Osteoblast (primary cell): Measurements from ENCODE around the gene SYT13. TPM values are rescaled to one million over a fixed set of nuclear protein-coding genes. Genes with fewer than 3 reads are reported as not detected.

Experiments used
- DNase-seq: peaks from one replicate; pipeline ENCODE4 v3.0.0; 2011; ENCODE audit warnings: low spot score, mixed read lengths; ENCODE audit not compliant: insufficient read length; ENCODE audit errors: missing footprints
- H2AFZ ChIP-seq: 2 replicates; pipeline ENCODE4 v1.6.0; 2011; ENCODE audit warnings: mild to moderate bottlenecking, low read length
- H3K27ac ChIP-seq: 2 replicates; pipeline ENCODE4 v1.5.1; 2011; ENCODE audit warnings: mild to moderate bottlenecking, low read depth, low read length, moderate library complexity
- H3K27me3 ChIP-seq: 2 replicates; pipeline ENCODE4 v1.6.0; 2012; ENCODE audit warnings: mild to moderate bottlenecking, control low read depth, inconsistent platforms, low read length, moderate library complexity; ENCODE audit not compliant: insufficient read depth
- H3K36me3 ChIP-seq: 2 replicates; pipeline ENCODE4 v1.5.1; 2011; ENCODE audit warnings: mild to moderate bottlenecking, low read length, control low read depth, moderate library complexity; ENCODE audit not compliant: insufficient read depth
- H3K4me1 ChIP-seq: 2 replicates; pipeline ENCODE4 v1.5.1; 2011; ENCODE audit warnings: mild to moderate bottlenecking, low read length, control low read depth, moderate library complexity; ENCODE audit not compliant: insufficient read depth
- H3K4me2 ChIP-seq: 2 replicates; pipeline ENCODE4 v1.6.0; 2011; ENCODE audit warnings: mild to moderate bottlenecking, low read length; ENCODE audit not compliant: insufficient read depth
- H3K4me3 ChIP-seq: fragments of 200-600 bp; sonication (generic); 3 replicates; pipeline ENCODE4 v1.5.1; 2012; ENCODE audit warnings: mild to moderate bottlenecking, low read length, inconsistent platforms; ENCODE audit not compliant: insufficient read depth
- H3K79me2 ChIP-seq: 2 replicates; pipeline ENCODE4 v1.6.0; 2012; ENCODE audit warnings: mild to moderate bottlenecking, low read length, control low read depth, inconsistent platforms; ENCODE audit not compliant: insufficient read depth
- H3K9me3 ChIP-seq: 2 replicates; pipeline ENCODE4 v1.5.1; 2011; ENCODE audit warnings: low read depth, low read length, control low read depth
- H4K20me1 ChIP-seq: 2 replicates; pipeline ENCODE4 v1.6.0; 2012; ENCODE audit warnings: mild to moderate bottlenecking, low read length, control low read depth; ENCODE audit not compliant: insufficient read depth
- CTCF ChIP-seq: IDR thresholded peaks from 2 replicates; pipeline ENCODE4 v1.5.1; 2011; ENCODE audit warnings: mild to moderate bottlenecking, low read depth, low read length, moderate library complexity; ENCODE audit errors: extremely low read depth
- total RNA-seq: library from RNA; depleted of rRNA; stranded (reverse); fragments of >200 nt; gene quantifications from 2 replicates; pipeline ENCODE4 v1.2.3, GENCODE V29; 2012

Gene SYT13
- total RNA-seq, 1 donor = under 0.01 TPM

- Histone ChIP-seq H4K20me1 (no peaks in the 10 kb centered on the region), H3K36me3 (no peaks in the 10 kb centered on the region), H3K4me3 (no peak overlapping the region), H3K4me1 (peaks cover 14% of the 10 kb centered on the region), H3K27ac (no peak overlapping the region), H2AFZ (no peak overlapping the region), H3K4me2 (no peak overlapping the region), H3K27me3 (no peaks in the 10 kb centered on the region), H3K9me3 (no peaks in the 10 kb centered on the region), H3K79me2 (no peaks in the 10 kb centered on the region)
- TF ChIP-seq CTCF = no peak
- no peak for DNase-seq
These were observed 26.5 kb downstream of the SYT13 start for GRCh38 chr11:45259592-45259991.

GRCh38 chr11:45258982-45259530 lies 27.1 kb downstream of the SYT13 start:
- H3K9me3 ChIP-seq = no peaks in the 10 kb centered on the region
- no peaks in the 10 kb centered on the region for H3K36me3 ChIP-seq
- no peak overlapping the region for H2AFZ ChIP-seq
- no peak for TF ChIP-seq CTCF
- H3K27ac ChIP-seq = no peak overlapping the region
- H3K27me3 ChIP-seq = no peaks in the 10 kb centered on the region
- H3K4me2 ChIP-seq = no peak overlapping the region
- no peaks in the 10 kb centered on the region for H3K79me2 ChIP-seq
- no peak for DNase-seq
- H3K4me1 ChIP-seq = peaks cover 14% of the 10 kb centered on the region
- no peaks in the 10 kb centered on the region for H4K20me1 ChIP-seq
- H3K4me3 ChIP-seq = no peak overlapping the region

DNA sequence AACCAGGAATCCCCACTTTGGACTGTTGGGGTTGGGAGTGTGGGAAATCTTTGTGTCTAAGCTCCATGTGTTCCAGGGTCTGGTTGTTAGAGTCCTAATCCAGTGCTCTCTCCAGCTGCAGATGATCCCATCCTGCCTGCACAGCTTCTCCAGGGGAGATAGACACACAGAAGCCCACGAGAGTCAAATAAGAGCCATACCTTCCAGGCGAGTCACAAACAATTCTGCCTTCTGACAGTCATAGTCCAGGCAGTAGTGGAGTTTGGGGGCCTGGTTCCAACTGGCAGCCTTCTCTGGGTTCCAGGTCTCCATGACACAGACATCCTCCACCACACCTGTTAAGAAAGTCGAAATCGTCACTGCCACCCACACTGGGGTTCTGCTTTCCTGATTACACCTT lies 32.1 kb downstream of the SYT13 start:
- no peak for DNase-seq
- Histone ChIP-seq H3K79me2 (no peaks in the 10 kb centered on the region), H3K4me3 (no peak overlapping the region), H3K9me3 (no peaks in the 10 kb centered on the region), H3K4me1 (no peaks in the 10 kb centered on the region), H3K27me3 (no peaks in the 10 kb centered on the region), H3K4me2 (no peak overlapping the region), H3K27ac (no peak overlapping the region), H3K36me3 (no peaks in the 10 kb centered on the region), H4K20me1 (no peaks in the 10 kb centered on the region), H2AFZ (no peak overlapping the region)
- TF ChIP-seq CTCF = no peak

GRCh38 chr11:45253640-45254039 lies 32.5 kb downstream of the SYT13 start:
- DNase-seq = no peak
- Histone ChIP-seq H3K4me3 (no peak overlapping the region), H3K27ac (no peak overlapping the region), H3K4me2 (no peak overlapping the region), H3K27me3 (no peaks in the 10 kb centered on the region), H4K20me1 (no peaks in the 10 kb centered on the region), H3K36me3 (no peaks in the 10 kb centered on the region), H3K4me1 (no peaks in the 10 kb centered on the region), H3K79me2 (no peaks in the 10 kb centered on the region), H2AFZ (no peak overlapping the region), H3K9me3 (no peaks in the 10 kb centered on the region)
- no peak for TF ChIP-seq CTCF
